ENCODE data around the gene PDS5B.

The PDS5B gene

DNA sequence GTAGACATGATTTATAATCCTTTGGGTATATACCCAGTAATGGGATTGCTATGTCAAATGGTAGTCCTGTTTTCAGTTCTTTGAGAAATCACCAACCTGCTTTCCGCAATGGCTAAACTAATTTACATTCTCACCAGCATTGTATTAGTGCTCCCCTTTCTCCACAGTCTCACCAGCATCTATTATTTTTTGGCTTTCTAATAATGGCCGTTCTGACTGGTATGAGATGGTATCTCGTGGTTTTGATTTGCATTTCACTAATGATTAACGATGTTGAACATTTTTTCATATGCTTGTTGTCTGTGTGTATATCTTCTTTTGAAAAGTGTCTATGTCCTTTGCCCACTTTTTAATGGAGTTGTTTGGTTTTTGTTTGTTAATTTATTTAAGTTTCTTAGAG is 165.1 kb downstream of the PDS5B start:
- Histone ChIP-seq H3K36me3 (ENCODE audit: control insufficient read depth in 2 of 2, insufficient read depth in 1 of 2, low read length in 2 of 2) (peaks cover 6 to 14% of the 10 kb centered on the region in 2 experiments), H3K4me1 (ENCODE audit: control insufficient read depth, insufficient read depth, low read length) (no peaks in the 10 kb centered on the region; the same call in 1 of the 2 replicates), H3K9me3 (ENCODE audit: control insufficient read depth, insufficient read depth, low read depth, low read length) (no peaks in the 10 kb centered on the region), H3K27ac (ENCODE audit: extremely low read depth, low read depth, low read length) (no peak overlapping the region), H3K4me3 (ENCODE audit: low read depth, low read length) (no peak overlapping the region)
- no peak for TF ChIP-seq KLF8 (tag by site-specific recombination; IDR thresholded peaks at IDR 0.05)
- TF ChIP-seq, protein P1, sequence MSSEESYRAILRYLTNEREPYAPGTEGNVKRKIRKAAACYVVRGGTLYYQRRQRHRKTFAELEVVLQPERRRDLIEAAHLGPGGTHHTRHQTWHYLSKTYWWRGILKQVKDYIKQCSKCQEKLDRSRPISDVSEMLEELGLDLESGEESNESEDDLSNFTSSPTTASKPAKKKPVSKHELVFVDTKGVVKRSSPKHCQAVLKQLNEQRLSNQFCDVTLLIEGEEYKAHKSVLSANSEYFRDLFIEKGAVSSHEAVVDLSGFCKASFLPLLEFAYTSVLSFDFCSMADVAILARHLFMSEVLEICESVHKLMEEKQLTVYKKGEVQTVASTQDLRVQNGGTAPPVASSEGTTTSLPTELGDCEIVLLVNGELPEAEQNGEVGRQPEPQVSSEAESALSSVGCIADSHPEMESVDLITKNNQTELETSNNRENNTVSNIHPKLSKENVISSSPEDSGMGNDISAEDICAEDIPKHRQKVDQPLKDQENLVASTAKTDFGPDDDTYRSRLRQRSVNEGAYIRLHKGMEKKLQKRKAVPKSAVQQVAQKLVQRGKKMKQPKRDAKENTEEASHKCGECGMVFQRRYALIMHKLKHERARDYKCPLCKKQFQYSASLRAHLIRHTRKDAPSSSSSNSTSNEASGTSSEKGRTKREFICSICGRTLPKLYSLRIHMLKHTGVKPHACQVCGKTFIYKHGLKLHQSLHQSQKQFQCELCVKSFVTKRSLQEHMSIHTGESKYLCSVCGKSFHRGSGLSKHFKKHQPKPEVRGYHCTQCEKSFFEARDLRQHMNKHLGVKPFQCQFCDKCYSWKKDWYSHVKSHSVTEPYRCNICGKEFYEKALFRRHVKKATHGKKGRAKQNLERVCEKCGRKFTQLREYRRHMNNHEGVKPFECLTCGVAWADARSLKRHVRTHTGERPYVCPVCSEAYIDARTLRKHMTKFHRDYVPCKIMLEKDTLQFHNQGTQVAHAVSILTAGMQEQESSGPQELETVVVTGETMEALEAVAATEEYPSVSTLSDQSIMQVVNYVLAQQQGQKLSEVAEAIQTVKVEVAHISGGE (tag by site-specific recombination; conservative IDR thresholded peaks at IDR 0.05; ENCODE audit: low read depth): no peak
- ChIA-PET POLR2A (no interaction called here), CTCF (interaction anchor here (0.6 kb wide), 1 partner anchor 83 kb away, joined by 3 read pairs; no protein-coding TSS in a partner anchor)

DNA sequence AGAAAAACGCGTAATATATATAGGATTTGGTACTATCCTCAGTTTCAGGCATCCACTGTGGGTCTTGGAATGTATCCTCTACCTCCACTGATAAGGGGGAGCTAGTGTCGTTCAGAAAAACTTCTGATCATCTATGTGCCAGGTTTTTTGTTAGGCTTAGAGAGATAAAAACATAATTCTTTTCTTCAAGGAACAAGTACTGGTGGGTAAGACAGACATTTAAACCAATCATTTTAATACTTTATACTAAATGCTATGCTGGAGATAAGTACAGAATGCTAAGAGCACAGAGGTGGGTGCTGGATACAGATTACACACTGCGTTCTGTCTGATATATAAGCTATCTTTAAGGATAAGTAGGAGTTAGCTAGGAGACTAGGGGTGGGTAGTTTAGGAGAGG is 166.1 kb downstream of the PDS5B start:
- H3K27ac ChIP-seq (ENCODE audit: extremely low read depth, low read depth, low read length): no peak overlapping the region
- no peak overlapping the region for H3K4me3 ChIP-seq (ENCODE audit: low read depth, low read length)
- no peaks in the 10 kb centered on the region; the same call in 1 of the 2 replicates for H3K4me1 ChIP-seq (ENCODE audit: control insufficient read depth, insufficient read depth, low read length)
- TF ChIP-seq ZNF292 (tag by site-specific recombination; IDR thresholded peaks at IDR 0.05; ENCODE audit: borderline replicate concordance, low read depth): no peak
- TF ChIP-seq, protein P2, sequence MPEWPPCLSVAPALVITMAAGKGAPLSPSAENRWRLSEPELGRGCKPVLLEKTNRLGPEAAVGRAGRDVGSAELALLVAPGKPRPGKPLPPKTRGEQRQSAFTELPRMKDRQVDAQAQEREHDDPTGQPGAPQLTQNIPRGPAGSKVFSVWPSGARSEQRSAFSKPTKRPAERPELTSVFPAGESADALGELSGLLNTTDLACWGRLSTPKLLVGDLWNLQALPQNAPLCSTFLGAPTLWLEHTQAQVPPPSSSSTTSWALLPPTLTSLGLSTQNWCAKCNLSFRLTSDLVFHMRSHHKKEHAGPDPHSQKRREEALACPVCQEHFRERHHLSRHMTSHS (tag by site-specific recombination; IDR thresholded peaks at IDR 0.05): no peak
- H3K36me3 ChIP-seq (ENCODE audit: control insufficient read depth in 2 of 2, insufficient read depth in 1 of 2, low read length in 2 of 2): peaks cover 3 to 14% of the 10 kb centered on the region in 2 experiments
- POLR2A ChIA-PET: no interaction called here
- H3K9me3 ChIP-seq (ENCODE audit: control insufficient read depth, insufficient read depth, low read depth, low read length): no peaks in the 10 kb centered on the region
- CTCF ChIA-PET: no interaction called here

DNA sequence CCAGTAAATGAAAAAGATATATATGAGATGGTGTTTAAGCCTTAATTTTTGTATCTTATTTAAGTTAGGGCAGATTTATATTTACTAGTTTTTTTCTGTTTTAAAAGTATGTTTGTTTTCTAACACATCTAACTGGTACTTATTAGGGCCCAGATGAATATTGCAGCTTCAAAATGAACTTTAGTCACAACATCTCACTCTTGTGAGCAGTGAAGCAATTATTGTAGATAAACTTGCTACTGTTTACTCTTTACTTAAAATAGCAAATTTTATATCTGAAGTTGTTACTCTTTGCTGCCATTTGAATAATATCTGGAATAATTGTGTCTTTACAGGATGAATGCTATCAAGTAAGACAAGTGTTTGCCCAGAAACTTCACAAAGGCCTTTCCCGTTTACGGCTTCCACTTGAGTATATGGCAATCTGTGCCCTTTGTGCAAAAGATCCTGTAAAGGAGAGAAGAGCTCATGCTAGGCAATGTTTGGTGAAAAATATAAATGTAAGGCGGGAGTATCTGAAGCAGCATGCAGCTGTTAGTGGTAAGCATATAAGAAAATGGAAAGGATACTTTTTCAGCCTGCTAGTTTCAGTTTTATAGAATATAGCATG is 166.8 kb downstream of the PDS5B start:
- no peaks in the 10 kb centered on the region; the same call in 1 of the 2 replicates for H3K4me1 ChIP-seq (ENCODE audit: control insufficient read depth, insufficient read depth, low read length)
- H3K4me3 ChIP-seq (ENCODE audit: low read depth, low read length): no peak overlapping the region
- CTCF ChIA-PET: no interaction called here
- no peaks in the 10 kb centered on the region for H3K9me3 ChIP-seq (ENCODE audit: control insufficient read depth, insufficient read depth, low read depth, low read length)
- POLR2A ChIA-PET: no interaction called here
- no peak overlapping the region for H3K27ac ChIP-seq (ENCODE audit: extremely low read depth, low read depth, low read length)
- TF ChIP-seq, protein P3, sequence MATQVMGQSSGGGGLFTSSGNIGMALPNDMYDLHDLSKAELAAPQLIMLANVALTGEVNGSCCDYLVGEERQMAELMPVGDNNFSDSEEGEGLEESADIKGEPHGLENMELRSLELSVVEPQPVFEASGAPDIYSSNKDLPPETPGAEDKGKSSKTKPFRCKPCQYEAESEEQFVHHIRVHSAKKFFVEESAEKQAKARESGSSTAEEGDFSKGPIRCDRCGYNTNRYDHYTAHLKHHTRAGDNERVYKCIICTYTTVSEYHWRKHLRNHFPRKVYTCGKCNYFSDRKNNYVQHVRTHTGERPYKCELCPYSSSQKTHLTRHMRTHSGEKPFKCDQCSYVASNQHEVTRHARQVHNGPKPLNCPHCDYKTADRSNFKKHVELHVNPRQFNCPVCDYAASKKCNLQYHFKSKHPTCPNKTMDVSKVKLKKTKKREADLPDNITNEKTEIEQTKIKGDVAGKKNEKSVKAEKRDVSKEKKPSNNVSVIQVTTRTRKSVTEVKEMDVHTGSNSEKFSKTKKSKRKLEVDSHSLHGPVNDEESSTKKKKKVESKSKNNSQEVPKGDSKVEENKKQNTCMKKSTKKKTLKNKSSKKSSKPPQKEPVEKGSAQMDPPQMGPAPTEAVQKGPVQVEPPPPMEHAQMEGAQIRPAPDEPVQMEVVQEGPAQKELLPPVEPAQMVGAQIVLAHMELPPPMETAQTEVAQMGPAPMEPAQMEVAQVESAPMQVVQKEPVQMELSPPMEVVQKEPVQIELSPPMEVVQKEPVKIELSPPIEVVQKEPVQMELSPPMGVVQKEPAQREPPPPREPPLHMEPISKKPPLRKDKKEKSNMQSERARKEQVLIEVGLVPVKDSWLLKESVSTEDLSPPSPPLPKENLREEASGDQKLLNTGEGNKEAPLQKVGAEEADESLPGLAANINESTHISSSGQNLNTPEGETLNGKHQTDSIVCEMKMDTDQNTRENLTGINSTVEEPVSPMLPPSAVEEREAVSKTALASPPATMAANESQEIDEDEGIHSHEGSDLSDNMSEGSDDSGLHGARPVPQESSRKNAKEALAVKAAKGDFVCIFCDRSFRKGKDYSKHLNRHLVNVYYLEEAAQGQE (tag by site-specific recombination; IDR thresholded peaks at IDR 0.05): no peak
- TF ChIP-seq, protein P4, sequence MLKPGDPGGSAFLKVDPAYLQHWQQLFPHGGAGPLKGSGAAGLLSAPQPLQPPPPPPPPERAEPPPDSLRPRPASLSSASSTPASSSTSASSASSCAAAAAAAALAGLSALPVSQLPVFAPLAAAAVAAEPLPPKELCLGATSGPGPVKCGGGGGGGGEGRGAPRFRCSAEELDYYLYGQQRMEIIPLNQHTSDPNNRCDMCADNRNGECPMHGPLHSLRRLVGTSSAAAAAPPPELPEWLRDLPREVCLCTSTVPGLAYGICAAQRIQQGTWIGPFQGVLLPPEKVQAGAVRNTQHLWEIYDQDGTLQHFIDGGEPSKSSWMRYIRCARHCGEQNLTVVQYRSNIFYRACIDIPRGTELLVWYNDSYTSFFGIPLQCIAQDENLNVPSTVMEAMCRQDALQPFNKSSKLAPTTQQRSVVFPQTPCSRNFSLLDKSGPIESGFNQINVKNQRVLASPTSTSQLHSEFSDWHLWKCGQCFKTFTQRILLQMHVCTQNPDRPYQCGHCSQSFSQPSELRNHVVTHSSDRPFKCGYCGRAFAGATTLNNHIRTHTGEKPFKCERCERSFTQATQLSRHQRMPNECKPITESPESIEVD (tag by site-specific recombination; IDR thresholded peaks at IDR 0.05): peak; percentile 31; the same call in 1 of the 2 replicates
- H3K36me3 ChIP-seq (ENCODE audit: control insufficient read depth in 2 of 2, insufficient read depth in 1 of 2, low read length in 2 of 2): peaks cover 3 to 12% of the 10 kb centered on the region in 2 experiments

Measured in HEK293 (cell line).